GM12878 (cell line): ENCODE data around the gene ZC3H8. TPM values are rescaled to one million over a fixed set of nuclear protein-coding genes. Genes with fewer than 3 reads are reported as not detected.
A peak's percentile ranks its signal among the peaks of the same experiment; 100 is the strongest.

Experiments
- EED ChIP-seq: sonication (generic); IDR thresholded peaks from 2 replicates; pipeline ENCODE4 v1.6.1; 2016; ENCODE audit warnings: antibody characterized with exemption, low read depth
- HCFC1 ChIP-seq: fragments of 150-350 bp; IDR thresholded peaks from 2 replicates; pipeline ENCODE4 v1.6.1; 2014; ENCODE audit warnings: low read length
- IRF4 ChIP-seq: IDR thresholded peaks from 2 replicates; pipeline ENCODE4 v1.6.1; 2011; ENCODE audit warnings: low read depth, low read length
- POLR2A ChIP-seq: IDR thresholded peaks from 2 replicates; pipeline ENCODE4 v1.6.1; 2011; ENCODE audit warnings: low read depth, mild to moderate bottlenecking, low read length
- POU2F2 ChIP-seq: IDR thresholded peaks from 3 replicates; pipeline ENCODE4 v1.6.1; 2011; ENCODE audit warnings: low read depth, mild to moderate bottlenecking, low read length, borderline replicate concordance
- TAF1 ChIP-seq: IDR thresholded peaks from 2 replicates; pipeline ENCODE4 v1.6.1; 2011; ENCODE audit warnings: mild to moderate bottlenecking, low read depth, low read length, borderline replicate concordance
- ZBTB40 ChIP-seq: fragments of 450-650 bp; IDR thresholded peaks from 2 replicates; pipeline ENCODE4 v1.6.1; 2016; ENCODE audit warnings: mild to moderate bottlenecking, moderate library complexity, borderline replicate concordance
- polyA plus RNA-seq, 11 experiments: library from polyadenylated mRNA; depleted of rRNA in 4 of 11; unstranded in 6 of 11; stranded (reverse) in 5 of 11; fragments of >200 nt; fragmentation: Nextera tagmentation in 4 of 11; fragmentation: Illumina TruSeq in 1 of 11; extraction: Ambion mirVana in 4 of 11; extraction: Trizol in 1 of 11; gene quantifications; 1 replicate in 1 of 11; 2 replicates in 10 of 11; pipeline versions ENCODE4 v1.2.1 to v1.2.3, GENCODE V29; 2011 to 2016; ENCODE audit warnings: inconsistent platforms in 2 of 11, missing spikeins in 2 of 11, low read depth in 1 of 11
- total RNA-seq, 4 experiments: library from RNA; depleted of rRNA in 3 of 4; stranded (reverse); fragments of >200 nt in 3 of 4; fragmentation: Illumina TruSeq in 1 of 4; extraction: Trizol in 1 of 4; gene quantifications; 2 replicates each; pipeline versions ENCODE4 v1.2.1 to v1.2.3, GENCODE V29; 2013 to 2021

ZC3H8 gene
- total and polyA plus RNA-seq, 10 of the 15 experiments (the other 5 are each of a cell fraction or from before 2014, with no cell fraction given) = 9.9 to 28.4 (median 19.5) TPM

GRCh38 chr2:112275887-112276773 is 21.3 kb upstream of the ZC3H8 start (continued):
- TF ChIP-seq ZBTB40 (peak; percentile 19; the same call in 1 of the 2 replicates), EED (no peak), IRF4 (no peak), POU2F2 (peak; percentile 47; the same call in 1 of the 3 replicates), HCFC1 (no peak; the same call in 1 of the 2 replicates), TAF1 (peak; percentile 57; the same call in 1 of the 2 replicates), POLR2A (peak; percentile 57)
- TF ChIP-seq, all 136 proteins: peak for 13
